Amniotic stem cell (primary cell): ENCODE results near the gene ARHGAP6.
A peak's percentile ranks its signal among the peaks of the same experiment; 100 is the strongest.
"Not testable (repeated sequence)": the region's sequence is repeated elsewhere in the genome, so short reads cannot be mapped to it uniquely, and the experiment has no call there.

Source experiments
- DNase-seq: peaks from one replicate; lab custom pipeline; 2025; lab: John Stamatoyannopoulos, UW

ARHGAP6 gene

DNA sequence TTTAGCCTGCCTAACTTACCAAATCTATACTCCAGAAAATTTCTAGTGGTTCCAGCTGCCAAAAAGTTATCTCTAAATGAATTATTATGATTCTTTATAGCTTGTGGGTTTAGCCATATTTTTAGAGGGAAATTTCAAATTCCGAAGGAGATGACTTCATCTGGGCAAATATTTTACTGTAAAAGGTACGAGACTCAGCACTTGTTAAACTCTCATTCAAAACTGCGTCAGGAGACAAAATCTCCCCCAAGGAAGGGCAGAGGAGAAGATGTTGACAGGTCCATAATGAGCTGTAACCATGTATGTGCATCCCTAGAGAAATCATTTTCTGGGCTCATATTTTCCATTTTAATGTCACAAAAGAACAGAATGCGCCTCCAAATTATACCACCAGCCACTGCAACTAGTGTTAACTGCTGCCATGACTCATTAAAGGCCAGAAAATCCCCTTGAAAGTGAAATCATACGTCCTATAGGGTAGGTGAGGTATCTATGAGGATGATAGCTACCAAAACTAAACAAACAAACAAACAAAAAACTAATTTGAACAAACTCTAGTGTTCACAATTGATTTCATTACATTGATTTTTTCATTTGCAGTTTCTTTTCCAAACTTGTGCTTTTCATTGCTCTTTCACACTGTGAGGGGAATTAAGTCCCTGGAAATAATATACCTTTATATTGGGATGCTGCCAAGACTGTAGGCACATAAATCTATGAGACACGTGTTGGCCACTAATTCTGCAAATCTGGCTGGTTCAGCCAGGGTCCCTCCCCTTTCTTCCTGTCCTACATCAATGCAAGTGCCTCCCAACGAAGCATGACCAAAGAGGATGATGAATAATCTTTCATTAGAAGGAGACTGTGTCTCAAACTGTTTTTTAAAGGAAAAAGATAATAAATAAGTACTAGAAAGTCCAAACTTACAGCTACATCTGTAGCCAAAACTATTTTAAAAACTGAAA lies 85.8 kb downstream of the ARHGAP6 start:
- DNase-seq = no peak

DNA sequence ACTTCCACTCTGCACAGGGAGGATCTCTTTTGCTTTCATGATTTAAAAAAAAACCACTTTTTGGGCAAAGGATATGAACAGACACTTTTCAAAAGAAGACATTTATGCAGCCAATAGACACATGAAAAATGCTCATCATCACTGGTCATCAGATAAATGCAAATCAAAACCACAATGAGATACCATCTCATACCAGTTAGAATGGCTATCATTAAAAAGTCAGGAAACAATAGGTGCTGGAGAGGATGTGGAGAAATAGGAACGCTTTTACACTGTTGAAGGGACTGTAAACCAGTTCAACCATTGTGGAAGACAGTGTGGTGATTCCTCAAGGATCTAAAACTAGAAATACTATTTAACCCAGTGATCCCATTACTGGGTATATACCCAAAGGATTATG lies 87.4 kb downstream of the ARHGAP6 start:
- DNase-seq = not testable (repeated sequence)

GRCh38 chrX:11577603-11578002 lies 88.1 kb downstream of the ARHGAP6 start:
- no peak for DNase-seq

GRCh38 chrX:11575332-11575731 lies 90.4 kb downstream of the ARHGAP6 start:
- no peak for DNase-seq

DNA sequence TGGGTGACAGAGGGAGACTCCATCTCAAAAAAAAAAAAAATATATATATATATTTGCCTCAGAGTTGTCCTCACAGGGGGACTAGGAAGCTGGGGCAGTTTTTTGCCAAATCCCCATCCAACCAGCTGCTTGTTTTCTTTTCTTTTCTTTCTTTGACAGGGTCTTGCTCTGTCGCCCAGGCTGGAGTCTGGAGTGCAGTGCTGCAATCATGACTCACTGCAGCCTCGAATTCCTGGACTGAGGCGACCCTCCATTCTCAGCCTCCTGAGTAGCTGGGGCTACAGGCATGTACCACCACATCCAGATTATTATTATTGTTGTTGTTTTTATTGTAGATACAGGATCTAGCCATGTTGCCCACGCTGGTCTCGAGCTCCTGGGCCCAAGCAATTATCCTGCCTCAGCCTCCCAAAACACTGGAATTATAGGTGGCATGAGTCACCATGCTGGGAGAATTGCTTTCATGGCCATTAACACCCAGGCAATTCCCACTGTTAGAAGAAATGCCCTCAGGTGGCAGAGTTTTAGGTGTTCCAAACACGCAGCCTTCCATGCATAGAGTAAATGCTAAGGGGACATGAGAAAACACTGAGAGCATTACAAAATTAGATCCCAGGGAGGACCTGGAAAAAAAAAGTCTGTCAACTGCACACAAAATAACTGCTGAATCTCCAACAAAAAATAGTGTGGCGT lies 98.0 kb downstream of the ARHGAP6 start:
- no peak for DNase-seq

GRCh38 chrX:11566789-11567188 lies 98.9 kb downstream of the ARHGAP6 start:
- no peak for DNase-seq

- no peak for DNase-seq
These were observed 99.5 kb downstream of the ARHGAP6 start for GRCh38 chrX:11566173-11566572.

- DNase-seq = no peak
These were observed 101.2 kb downstream of the ARHGAP6 start for GRCh38 chrX:11564546-11564945.

DNA sequence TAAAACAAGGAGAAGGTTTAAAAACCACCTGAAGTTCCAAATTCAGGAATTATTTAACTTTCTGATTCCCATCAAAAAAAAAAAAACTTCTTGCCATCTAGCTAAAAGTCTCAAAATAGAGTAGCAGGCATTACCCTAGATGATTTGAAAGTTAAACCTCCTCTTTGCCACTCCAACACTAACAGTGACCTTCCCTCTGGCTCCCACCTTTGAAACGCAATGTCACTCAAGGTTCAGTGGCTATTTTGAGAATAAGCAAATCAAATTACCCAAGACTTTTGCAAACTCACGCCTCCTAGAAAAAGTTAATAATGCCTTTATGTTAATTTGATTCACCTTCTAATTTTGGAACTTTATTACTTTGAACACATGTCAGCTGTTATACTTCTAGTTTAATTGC lies 103.2 kb downstream of the ARHGAP6 start:
- no peak for DNase-seq

DNA sequence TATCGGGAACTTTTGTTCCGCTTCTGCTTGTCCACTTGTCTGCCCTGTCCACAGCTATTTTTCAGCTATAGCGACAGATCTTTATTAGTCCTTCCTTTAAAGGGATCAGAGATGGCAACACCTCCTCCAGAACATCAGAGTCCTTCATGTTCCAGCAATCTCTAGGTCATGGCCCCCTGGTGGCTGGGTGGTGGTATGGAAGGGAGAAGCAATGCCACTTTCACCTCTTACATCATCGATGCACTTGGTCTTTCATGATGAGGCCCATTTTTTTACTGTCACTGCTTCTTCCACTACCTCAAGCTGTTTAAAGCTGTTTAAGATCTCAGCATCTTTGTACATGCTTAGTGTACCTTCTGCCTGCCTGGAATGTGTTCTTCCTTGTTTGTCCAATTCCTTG lies 106.7 kb downstream of the ARHGAP6 start:
- no peak for DNase-seq

DNA sequence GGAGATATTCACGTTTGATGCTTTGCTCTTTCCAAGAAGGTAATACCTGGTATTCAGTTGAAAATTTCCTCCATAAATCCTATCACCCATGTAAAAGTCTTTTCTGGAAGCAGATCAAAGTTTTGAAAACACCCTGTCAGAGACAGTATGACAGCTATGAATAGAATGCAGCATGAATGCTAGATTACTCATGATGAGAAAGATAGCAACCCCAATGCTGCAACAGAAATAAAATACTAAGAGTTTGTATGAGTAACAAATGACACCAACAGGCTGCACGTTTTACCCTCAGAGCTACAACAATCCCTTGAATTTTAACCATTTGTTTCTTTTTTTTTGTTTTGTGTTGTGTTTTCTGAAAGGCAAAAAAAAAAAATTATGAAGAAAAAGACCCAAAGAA lies 108.6 kb downstream of the ARHGAP6 start:
- peak; percentile 7 for DNase-seq

- no peak for DNase-seq
These were observed 110.0 kb downstream of the ARHGAP6 start for GRCh38 chrX:11555759-11556158.

- no peak for DNase-seq
These were observed 112.1 kb downstream of the ARHGAP6 start for GRCh38 chrX:11553594-11553993.

DNA sequence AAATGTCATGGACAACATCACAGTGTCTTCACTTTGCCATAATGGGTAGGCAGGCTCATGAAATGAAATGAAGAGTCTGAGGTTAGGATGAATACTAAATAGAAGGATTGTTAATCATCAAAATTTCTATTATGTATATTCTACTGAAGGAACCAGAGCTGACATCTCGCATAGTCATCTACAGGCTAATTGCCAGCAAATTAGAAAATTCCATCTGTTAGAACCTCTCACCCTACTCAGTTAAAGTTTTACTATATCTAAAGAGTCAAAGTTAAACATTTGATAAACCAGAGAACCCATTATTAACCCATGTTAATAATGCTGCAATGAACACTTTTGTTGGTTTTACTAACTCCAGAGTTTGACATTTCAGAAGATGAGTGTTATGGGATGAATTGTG lies 114.6 kb downstream of the ARHGAP6 start:
- no peak for DNase-seq

- DNase-seq = no peak
These were observed 118.8 kb downstream of the ARHGAP6 start for GRCh38 chrX:11546917-11547316.

- DNase-seq = no peak
These were observed 122.5 kb downstream of the ARHGAP6 start for GRCh38 chrX:11543249-11543648.

DNA sequence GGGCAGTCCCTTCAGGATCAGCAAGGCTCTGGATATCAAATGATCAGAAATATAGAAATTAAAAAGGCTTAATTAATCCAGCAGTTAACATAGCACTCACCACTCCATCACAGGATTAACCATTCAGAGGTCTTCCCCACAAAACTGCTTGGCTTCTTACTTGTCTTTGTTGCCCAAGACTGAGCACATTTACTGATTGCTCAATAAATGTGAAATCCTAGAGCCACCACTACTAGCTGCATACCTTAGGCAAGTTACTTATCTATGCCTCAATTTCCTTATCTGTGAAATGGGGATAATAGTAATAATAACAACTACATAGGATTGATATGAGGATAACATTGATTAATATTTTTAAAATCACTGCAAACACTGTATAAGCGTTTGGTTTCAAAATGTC lies 124.2 kb downstream of the ARHGAP6 start:
- no peak for DNase-seq

DNA sequence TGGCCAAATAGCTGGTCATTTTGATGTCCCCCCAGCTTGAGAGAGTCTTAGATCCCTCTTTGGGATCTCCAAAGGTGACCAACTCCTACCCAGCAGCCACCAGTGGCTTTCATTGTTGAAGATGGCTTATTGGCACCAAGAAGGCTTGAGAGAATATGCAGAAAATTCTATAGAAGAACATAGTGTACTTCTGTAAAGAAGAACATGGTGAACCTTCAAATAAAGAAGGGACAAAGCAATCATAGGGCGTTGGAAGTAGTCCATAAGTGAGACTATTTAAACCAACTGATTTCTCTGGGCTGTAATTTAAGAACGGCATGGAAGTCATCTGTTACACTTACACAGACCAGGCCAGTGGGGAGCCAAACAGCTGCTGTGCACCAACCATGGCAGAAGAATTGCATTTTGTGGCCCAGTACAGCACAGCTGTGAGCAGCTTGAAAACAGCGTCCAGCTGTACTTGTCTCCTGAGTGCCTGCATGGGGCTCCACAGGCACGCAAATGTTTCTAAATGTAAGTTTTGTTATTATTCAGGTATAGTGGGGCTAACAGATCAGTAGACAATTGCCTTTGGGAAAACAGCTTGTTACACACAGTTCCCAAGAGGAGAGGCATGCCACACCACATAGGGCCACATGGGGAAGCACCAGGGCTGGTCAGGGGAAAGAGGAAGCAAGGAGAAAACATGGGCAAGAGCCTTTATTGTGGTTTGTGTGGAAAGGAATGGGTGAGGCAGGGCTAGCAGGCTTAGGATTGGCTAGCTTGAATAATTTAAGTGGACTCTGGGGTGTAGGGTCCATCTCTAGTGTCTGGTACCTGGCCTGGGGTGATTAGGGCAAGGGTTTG lies 125.0 kb downstream of the ARHGAP6 start:
- DNase-seq = no peak

- DNase-seq = no peak
These were observed 128.6 kb downstream of the ARHGAP6 start for GRCh38 chrX:11537141-11537540.

- no peak for DNase-seq
These were observed 130.4 kb downstream of the ARHGAP6 start for GRCh38 chrX:11535156-11535919.

DNA sequence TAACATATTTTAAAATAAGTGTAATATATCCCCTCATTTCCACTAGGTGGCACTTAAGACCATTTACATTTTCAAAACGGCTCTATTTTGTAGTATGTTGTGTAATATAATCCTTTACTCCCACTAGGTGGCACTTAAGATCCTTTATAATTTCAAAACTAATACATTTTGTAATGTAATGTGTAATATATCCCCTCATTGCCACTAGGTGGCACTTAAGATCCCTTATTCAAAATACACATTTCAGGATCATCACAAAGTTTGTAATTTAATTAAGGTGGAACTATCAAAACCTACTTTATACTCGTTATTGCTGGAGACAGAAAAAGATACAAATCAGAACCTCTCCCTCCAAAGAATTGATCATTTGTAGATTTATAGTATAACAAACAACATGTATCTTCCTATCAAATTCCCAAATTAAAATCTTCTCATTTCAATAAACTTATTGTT lies 132.5 kb downstream of the ARHGAP6 start:
- peak; percentile 48 for DNase-seq
